Urinary bladder (tissue), 2 donors: ENCODE results near the gene CCDC149. TPM values are rescaled to one million over a fixed set of nuclear protein-coding genes. Genes with fewer than 3 reads are reported as not detected.

Experiments used
- polyA plus RNA-seq: library from polyadenylated mRNA; stranded (reverse); fragments of 200-250 nt; gene quantifications from one replicate; pipeline ENCODE4 v1.2.3, GENCODE V29; 2013
- small RNA-seq: library from RNA; depleted of rRNA; stranded (forward); fragments of <200 nt; gene quantifications from one replicate; pipeline ENCODE3, GENCODE V24; 2014
- total RNA-seq: library from RNA; depleted of rRNA; stranded (reverse); fragments of >200 nt; gene quantifications from one replicate; pipeline ENCODE4 v1.2.3, GENCODE V29; 2014
- donor health status: healthy.

Gene CCDC149
- total and polyA plus RNA-seq, 2 donors, result 10.1 to 17.4 TPM

Small RNA genes within 50 kb of the gene (small RNA-seq; reads per million reads assigned to genes)
- gene AC006390.1, result not detected

Other genes starting within 250 kb of the CCDC149 start
- gene SOD3, start 117.5 kb downstream of the CCDC149 start, total RNA-seq, result 27.1 TPM
- gene SOD3, start 117.5 kb downstream of the CCDC149 start, polyA plus RNA-seq, result 247 TPM
- gene LGI2, start 117.9 kb upstream of the CCDC149 start, total RNA-seq, result 4.8 TPM
- 0.79 TPM for gene LGI2, start 117.9 kb upstream of the CCDC149 start, polyA plus RNA-seq
- 20.1 TPM for gene SEPSECS, start 247.4 kb upstream of the CCDC149 start, total RNA-seq
- gene SEPSECS, start 247.4 kb upstream of the CCDC149 start, polyA plus RNA-seq, result 3.6 TPM